Caco-2 (cell line): ENCODE results near the gene LCMT1. TPM values are rescaled to one million over a fixed set of nuclear protein-coding genes. Genes with fewer than 3 reads are reported as not detected.
A peak's percentile ranks its signal among the peaks of the same experiment; 100 is the strongest.

Experiments used
- BruUV-seq: library from RNA; stranded (reverse); fragments of 400-500 nt; replicated peaks from 2 replicates; lab custom pipeline; 2021; lab: Mats Ljungman, UMichigan
- CTCF ChIA-PET: fragments of 300-600 bp; sonication (Branson Sonifier 250); formaldehyde crosslinking; loops from one replicate; lab custom pipeline; 2022; ENCODE audit warnings: antibody characterized with exemption; lab: Charles Lee
- POLR2A ChIA-PET: fragments of 300-600 bp; sonication (Branson Sonifier 250); formaldehyde crosslinking; loops from one replicate; lab custom pipeline; 2022; ENCODE audit warnings: antibody characterized with exemption; lab: Charles Lee
- DNase-seq, 2 experiments: peaks; one replicate each; pipeline versions ENCODE4 v3.0.0 to v3.0.0-alpha.2; 2020 to 2022
- H3K27me3 ChIP-seq: replicated peaks from 2 replicates; pipeline ENCODE4 v1.6.0; 2011; ENCODE audit warnings: low read length; ENCODE audit not compliant: control insufficient read depth, insufficient read depth
- H3K36me3 ChIP-seq: 2 replicates; pipeline ENCODE4 v1.5.1; 2011; ENCODE audit warnings: low read length; ENCODE audit not compliant: control insufficient read depth, insufficient read depth
- H3K4me1 ChIP-seq: fragments of 250-450 bp; sonication (Bioruptor Pico); 2 replicates; pipeline ENCODE4 v1.5.1; 2020; ENCODE audit warnings: mild to moderate bottlenecking
- H3K4me3 ChIP-seq: 2 replicates; pipeline ENCODE4 v1.5.1; 2011; ENCODE audit warnings: low read depth, mild to moderate bottlenecking, control low read depth, low read length
- H3K9me3 ChIP-seq: fragments of 250-450 bp; sonication (Bioruptor Pico); 2 replicates; pipeline ENCODE4 v1.5.1; 2020; ENCODE audit warnings: mild to moderate bottlenecking, moderate library complexity
- H3K27ac Mint-ChIP-seq: one replicate; pipeline ENCODE4 v1.8.0; 2022; ENCODE audit warnings: mixed read lengths; ENCODE audit not compliant: unreplicated experiment
- H3K27me3 Mint-ChIP-seq: one replicate; pipeline ENCODE4 v1.8.0; 2022; ENCODE audit warnings: mixed read lengths; ENCODE audit not compliant: insufficient read depth, unreplicated experiment
- H3K36me3 Mint-ChIP-seq: one replicate; pipeline ENCODE4 v1.8.0; 2022; ENCODE audit warnings: mild to moderate bottlenecking, mixed read lengths; ENCODE audit not compliant: insufficient read depth, unreplicated experiment
- H3K4me1 Mint-ChIP-seq: one replicate; pipeline ENCODE4 v1.8.0; 2022; ENCODE audit warnings: low read depth, mixed read lengths; ENCODE audit not compliant: unreplicated experiment
- H3K4me3 Mint-ChIP-seq: one replicate; pipeline ENCODE4 v1.8.0; 2022; ENCODE audit warnings: mild to moderate bottlenecking, moderate library complexity, mixed read lengths; ENCODE audit not compliant: unreplicated experiment
- H3K9me3 Mint-ChIP-seq: one replicate; pipeline ENCODE4 v1.8.0; 2022; ENCODE audit warnings: mixed read lengths; ENCODE audit not compliant: unreplicated experiment
- CTCF ChIP-seq, 2 experiments: fragments of 200-600 bp in 1 of 2; IDR thresholded peaks; 1 replicate in 1 of 2; 2 replicates in 1 of 2; pipeline versions ENCODE4 v1.5.1 to v1.8.0; 2011 to 2022; ENCODE audit warnings: antibody characterized with exemption in 1 of 2, control low read depth in 1 of 2, inconsistent platforms in 1 of 2, low read depth in 1 of 2, low read length in 1 of 2, mild to moderate bottlenecking in 1 of 2, moderate library complexity in 1 of 2; ENCODE audit not compliant: insufficient read depth in 1 of 2, severe bottlenecking in 1 of 2, unreplicated experiment in 1 of 2
- intact Hi-C: fragments of 100-400 bp; cut with micrococcal nuclease; formaldehyde crosslinking; loops from one replicate; pipeline ENCODE4 v1.10.0; 2022; ENCODE audit not compliant: unreplicated experiment
- total RNA-seq: library from RNA; stranded (reverse); gene quantifications from 2 replicates; pipeline ENCODE4 v1.2.3, GENCODE V29; 2022

LCMT1 gene
- total RNA-seq, 1 experiment from 2014 or later, result 53.9 TPM

- intact Hi-C loops, result loop anchor here (2.0 kb wide), 1 partner anchor 276 kb away; no protein-coding TSS in a partner anchor
- H3K27me3 Mint-ChIP-seq, result no peaks in the 10 kb centered on the region
- ChIA-PET POLR2A (interaction anchor here (0.6 to 0.7 kb wide), 2 partner anchors 44 to 91 kb away, joined by 3 to 6 read pairs; no protein-coding TSS in a partner anchor), CTCF (interaction anchor here (1.7 to 2.0 kb wide), 2 partner anchors 25 to 115 kb away, joined by 5 to 7 read pairs; no protein-coding TSS in a partner anchor)
- no peak for DNase-seq
- H3K4me1 Mint-ChIP-seq, result peaks cover 7% of the 10 kb centered on the region
- peak overlapping the region; percentile 91 for H3K4me3 Mint-ChIP-seq
- peaks cover 20% of the 10 kb centered on the region for H3K36me3 Mint-ChIP-seq
- H3K9me3 Mint-ChIP-seq, result no peaks in the 10 kb centered on the region
- no peak for TF ChIP-seq CTCF (IDR thresholded peaks at IDR 0.05; ENCODE audit: insufficient read depth in 1 of 2, low read depth in 1 of 2, low read length in 1 of 2, severe bottlenecking in 1 of 2, unreplicated experiment in 1 of 2)
- no TSS peak for BruUV-seq
- Histone ChIP-seq H3K4me1 (no peaks in the 10 kb centered on the region), H3K4me3 (peak overlapping the region; percentile 54), H3K27me3 (no peaks in the 10 kb centered on the region), H3K36me3 (no peaks in the 10 kb centered on the region), H3K9me3 (no peaks in the 10 kb centered on the region)
- peak overlapping the region; percentile 81 for H3K27ac Mint-ChIP-seq
Observed at GRCh38 chr16:25110387-25110947, 1.1 kb upstream of the LCMT1 start.

- H3K4me3 ChIP-seq, result no peak overlapping the region
- Mint-ChIP-seq H3K4me3 (no peak overlapping the region), H3K27ac (peak overlapping the region; percentile 23), H3K36me3 (peaks cover 15% of the 10 kb centered on the region), H3K4me1 (peaks cover 18% of the 10 kb centered on the region), H3K9me3 (no peaks in the 10 kb centered on the region), H3K27me3 (no peaks in the 10 kb centered on the region)
- no TSS peak for BruUV-seq
- H3K4me1 ChIP-seq, result no peaks in the 10 kb centered on the region
- ChIA-PET POLR2A (no interaction called here), CTCF (interaction anchor here (0.7 kb wide), 1 partner anchor 111 kb away, joined by 3 read pairs; no protein-coding TSS in a partner anchor)
- no peaks in the 10 kb centered on the region for H3K9me3 ChIP-seq
- no peaks in the 10 kb centered on the region for H3K27me3 ChIP-seq
- H3K36me3 ChIP-seq, result no peaks in the 10 kb centered on the region
- no peak for TF ChIP-seq CTCF (IDR thresholded peaks at IDR 0.05; ENCODE audit: insufficient read depth in 1 of 2, low read depth in 1 of 2, low read length in 1 of 2, severe bottlenecking in 1 of 2, unreplicated experiment in 1 of 2)
- DNase-seq, result no peak
- intact Hi-C loops, result no loop called here
Observed at GRCh38 chr16:25114121-25114520, 2.6 kb downstream of the LCMT1 start.

GRCh38 chr16:25118851-25119578 lies 7.5 kb downstream of the LCMT1 start:
- Mint-ChIP-seq H3K4me3 (no peak overlapping the region), H3K27ac (peak overlapping the region; percentile 39), H3K4me1 (peaks cover 12% of the 10 kb centered on the region), H3K36me3 (peaks cover 6% of the 10 kb centered on the region), H3K9me3 (no peaks in the 10 kb centered on the region), H3K27me3 (no peaks in the 10 kb centered on the region)
- Histone ChIP-seq H3K27me3 (no peaks in the 10 kb centered on the region), H3K36me3 (no peaks in the 10 kb centered on the region), H3K4me3 (no peak overlapping the region), H3K4me1 (peaks cover under 1% of the 10 kb centered on the region; the same call in 1 of the 2 replicates), H3K9me3 (no peaks in the 10 kb centered on the region)
- intact Hi-C loops, result no loop called here
- BruUV-seq, result no TSS peak
- no peak for TF ChIP-seq CTCF (IDR thresholded peaks at IDR 0.05; ENCODE audit: insufficient read depth in 1 of 2, low read depth in 1 of 2, low read length in 1 of 2, severe bottlenecking in 1 of 2, unreplicated experiment in 1 of 2)
- CTCF ChIA-PET, result interaction anchor here (0.6 kb wide), 1 partner anchor 25 kb away, joined by 8 read pairs; no protein-coding TSS in a partner anchor
- no peak for DNase-seq
- POLR2A ChIA-PET, result no interaction called here
